K562 (cell line): ENCODE data around the gene EEF1A1. TPM values are rescaled to one million over a fixed set of nuclear protein-coding genes. Genes with fewer than 3 reads are reported as not detected.
A peak's percentile ranks its signal among the peaks of the same experiment; 100 is the strongest.

Experiments used
- CHD1 ChIP-seq: fragments of 200-600 bp; sonication (generic); IDR thresholded peaks from one replicate; pipeline ENCODE4 v1.6.1; 2012; ENCODE audit warnings: mild to moderate bottlenecking, moderate library complexity, low read length, inconsistent platforms
- HEY1 ChIP-seq: fragments of 250-450 bp; sonication (Bioruptor Pico); IDR thresholded peaks from 2 replicates; pipeline ENCODE4 v1.5.0; 2020; ENCODE audit warnings: mild to moderate bottlenecking, moderate library complexity, borderline replicate concordance
- MAFK ChIP-seq: IDR thresholded peaks from 2 replicates; pipeline ENCODE4 v1.6.1; 2011; ENCODE audit warnings: low read length, improper control_type of control experiment
- MYC ChIP-seq, 2 experiments: fragments of 250-450 bp in 1 of 2; sonication (Bioruptor Pico) in 1 of 2; IDR thresholded peaks; 2 replicates each; pipeline versions ENCODE4 v1.5.1 to v1.6.1; 2012 to 2021; ENCODE audit warnings: low read depth in 2 of 2, borderline replicate concordance in 1 of 2, improper control_type of control experiment in 1 of 2, low read length in 1 of 2, mild to moderate bottlenecking in 1 of 2, moderate library complexity in 1 of 2
- NBN ChIP-seq: fragments of 450-650 bp; IDR thresholded peaks from 2 replicates; pipeline ENCODE4 v1.6.1; 2016; ENCODE audit warnings: low read depth, mild to moderate bottlenecking
- POLR2A ChIP-seq: fragments of 450-650 bp; conservative IDR thresholded peaks from 2 replicates; pipeline ENCODE4 v1.6.1; 2016
- POLR3A ChIP-seq: IDR thresholded peaks from 2 replicates; pipeline ENCODE4 v1.6.1; 2011; ENCODE audit warnings: borderline replicate concordance, mild to moderate bottlenecking, moderate library complexity; ENCODE audit not compliant: insufficient read length, insufficient read depth; ENCODE audit errors: extremely low read depth
- SMC3 ChIP-seq: conservative IDR thresholded peaks from 2 replicates; pipeline ENCODE4 v1.6.1; 2011; ENCODE audit warnings: low read depth, low read length, improper control_type of control experiment; ENCODE audit not compliant: insufficient read depth
- TAF15 ChIP-seq: fragments of 200-400 bp; formaldehyde crosslinking; IDR thresholded peaks from 2 replicates; pipeline ENCODE4 v1.6.1; 2017; ENCODE audit warnings: mild to moderate bottlenecking, low read depth, low read length, moderate library complexity
- TCF3 ChIP-seq: sonication (generic); formaldehyde crosslinking; IDR thresholded peaks from 2 replicates; pipeline ENCODE4 v1.4.0; 2020; ENCODE audit warnings: mild to moderate bottlenecking, missing genetic modification reagents
- ZNF140 ChIP-seq: fragments of 250-450 bp; sonication (Bioruptor Pico); IDR thresholded peaks from 2 replicates; pipeline ENCODE4 v1.8.0; 2021; ENCODE audit warnings: moderate library complexity, mild to moderate bottlenecking, inconsistent platforms
- ZNF431 ChIP-seq: sonication (generic); formaldehyde crosslinking; IDR thresholded peaks from 2 replicates; pipeline ENCODE4 v1.8.0; 2022; ENCODE audit warnings: mild to moderate bottlenecking, missing genetic modification reagents
- ZNF57 ChIP-seq: fragments of 450-650 bp; formaldehyde crosslinking; IDR thresholded peaks from 2 replicates; pipeline ENCODE4 v1.4.0; 2020; ENCODE audit warnings: mild to moderate bottlenecking, moderate library complexity
- ZNF589 ChIP-seq: fragments of 200-800 bp; sonication (Bioruptor generic); IDR thresholded peaks from 2 replicates; pipeline ENCODE4 v1.6.1; 2016; ENCODE audit warnings: low read depth, missing genetic modification characterization, missing compliant biosample characterization
- polyA plus RNA-seq, 8 experiments: library from polyadenylated mRNA; depleted of rRNA in 4 of 8; stranded (reverse) in 5 of 8; unstranded in 3 of 8; fragments of >200 nt; fragmentation: Nextera tagmentation in 2 of 8; fragmentation: Illumina TruSeq in 1 of 8; extraction: Ambion mirVana in 2 of 8; extraction: Trizol in 1 of 8; gene quantifications; 2 replicates each; pipeline versions ENCODE4 v1.2.1 to v1.2.3, GENCODE V29; 2011 to 2014; ENCODE audit warnings: inconsistent platforms in 1 of 8, missing spikeins in 1 of 8
- total RNA-seq, 7 experiments: library from RNA; depleted of rRNA in 6 of 7; stranded (reverse); fragments of >200 nt in 6 of 7; fragmentation: Illumina TruSeq in 2 of 7; extraction: Trizol in 2 of 7; gene quantifications; 2 replicates each; pipeline versions ENCODE4 v1.2.1 to v1.2.3, GENCODE V29; 2011 to 2021; ENCODE audit warnings: low replicate concordance in 1 of 7
- TF ChIP-seq, protein P1 (sequence below): fragments of 450-650 bp; formaldehyde crosslinking; IDR thresholded peaks from 2 replicates; pipeline ENCODE4 v1.4.0; 2020; ENCODE audit warnings: mild to moderate bottlenecking, moderate library complexity
- TF ChIP-seq, protein P2 (sequence below), 3 experiments: fragments of 200-800 bp in 1 of 3; fragments of 250-450 bp in 1 of 3; fragments of 450-650 bp in 1 of 3; sonication (Bioruptor Pico) in 1 of 3; sonication (Bioruptor generic) in 1 of 3; formaldehyde crosslinking in 1 of 3; IDR thresholded peaks; 2 replicates each; pipeline versions ENCODE4 v1.6.1 to v1.8.0; 2016 to 2022; ENCODE audit warnings: mild to moderate bottlenecking in 2 of 3, missing genetic modification characterization in 2 of 3, missing compliant biosample characterization in 1 of 3, moderate library complexity in 1 of 3

Gene EEF1A1
- total and polyA plus RNA-seq, 9 of the 15 experiments (the other 6 are each of a cell fraction or from before 2014, with no cell fraction given), result 6,453 to 17,323 (median 11,082) TPM

DNA sequence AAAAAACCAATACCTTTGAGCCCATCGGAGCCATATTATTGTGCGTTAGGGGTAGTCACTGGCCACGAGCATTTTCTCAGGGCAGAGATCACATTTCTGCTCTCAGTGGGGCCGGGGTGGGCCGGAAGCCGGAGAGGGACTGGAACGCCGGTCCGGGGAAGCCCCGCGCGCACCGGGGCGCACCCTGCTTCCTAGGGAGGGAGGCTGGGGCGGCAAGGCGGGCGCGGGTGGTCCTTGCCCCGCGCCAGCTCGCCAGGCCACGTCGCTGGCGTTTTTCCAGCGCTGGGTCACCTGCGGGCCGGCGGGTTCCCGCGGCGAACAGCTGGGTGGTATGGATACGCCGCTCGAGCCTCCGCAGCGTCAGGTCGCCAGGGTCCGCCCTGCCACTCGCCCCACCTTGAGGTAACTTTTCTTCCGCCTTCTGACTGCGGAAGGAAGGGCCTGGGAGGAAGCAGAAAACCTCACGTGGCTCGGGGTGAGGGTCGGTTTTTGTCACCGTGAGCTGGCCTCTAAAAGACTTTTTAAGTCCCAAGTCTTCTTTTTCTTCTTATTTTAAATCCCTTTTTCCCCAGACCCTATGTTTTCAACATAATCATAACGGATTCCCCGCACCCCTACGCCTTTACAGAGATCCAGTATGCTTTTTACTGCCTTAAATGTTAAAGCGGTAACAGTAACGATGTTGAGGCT, 2.7 kb upstream of the EEF1A1 start (continued):
- TF ChIP-seq, protein P1, sequence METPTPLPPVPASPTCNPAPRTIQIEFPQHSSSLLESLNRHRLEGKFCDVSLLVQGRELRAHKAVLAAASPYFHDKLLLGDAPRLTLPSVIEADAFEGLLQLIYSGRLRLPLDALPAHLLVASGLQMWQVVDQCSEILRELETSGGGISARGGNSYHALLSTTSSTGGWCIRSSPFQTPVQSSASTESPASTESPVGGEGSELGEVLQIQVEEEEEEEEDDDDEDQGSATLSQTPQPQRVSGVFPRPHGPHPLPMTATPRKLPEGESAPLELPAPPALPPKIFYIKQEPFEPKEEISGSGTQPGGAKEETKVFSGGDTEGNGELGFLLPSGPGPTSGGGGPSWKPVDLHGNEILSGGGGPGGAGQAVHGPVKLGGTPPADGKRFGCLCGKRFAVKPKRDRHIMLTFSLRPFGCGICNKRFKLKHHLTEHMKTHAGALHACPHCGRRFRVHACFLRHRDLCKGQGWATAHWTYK, result no peak
- no peak for TF ChIP-seq ZNF589 (CRISPR knock-in tag)
- TF ChIP-seq SMC3, result 0 out of 2 replicates have a peak, but pooled peaks have one; percentile 16
- TF ChIP-seq MYC (IDR thresholded peaks at IDR 0.05; ENCODE audit: low read depth, low read length), result peak; percentile 95
- TF ChIP-seq MYC (CRISPR knock-in tag; IDR thresholded peaks at IDR 0.05; ENCODE audit: borderline replicate concordance, low read depth), result 0 out of 2 replicates have a peak, but pooled peaks have one; percentile 29
- TF ChIP-seq ZNF57 (CRISPR knock-in tag), result no peak
- TF ChIP-seq TAF15, result no peak
- TF ChIP-seq POLR2A, result peak; percentile 92
- no peak for TF ChIP-seq ZNF140 (CRISPR knock-in tag)
- peak; percentile 21 for TF ChIP-seq CHD1
- peak; percentile 41; the same call in 1 of the 2 replicates for TF ChIP-seq TCF3 (CRISPR knock-in tag)
- TF ChIP-seq MAFK, result no peak
- no peak for TF ChIP-seq ZNF431 (CRISPR knock-in tag)
- peak; percentile 25; the same call in 1 of the 2 replicates for TF ChIP-seq NBN
- TF ChIP-seq, protein P2, sequence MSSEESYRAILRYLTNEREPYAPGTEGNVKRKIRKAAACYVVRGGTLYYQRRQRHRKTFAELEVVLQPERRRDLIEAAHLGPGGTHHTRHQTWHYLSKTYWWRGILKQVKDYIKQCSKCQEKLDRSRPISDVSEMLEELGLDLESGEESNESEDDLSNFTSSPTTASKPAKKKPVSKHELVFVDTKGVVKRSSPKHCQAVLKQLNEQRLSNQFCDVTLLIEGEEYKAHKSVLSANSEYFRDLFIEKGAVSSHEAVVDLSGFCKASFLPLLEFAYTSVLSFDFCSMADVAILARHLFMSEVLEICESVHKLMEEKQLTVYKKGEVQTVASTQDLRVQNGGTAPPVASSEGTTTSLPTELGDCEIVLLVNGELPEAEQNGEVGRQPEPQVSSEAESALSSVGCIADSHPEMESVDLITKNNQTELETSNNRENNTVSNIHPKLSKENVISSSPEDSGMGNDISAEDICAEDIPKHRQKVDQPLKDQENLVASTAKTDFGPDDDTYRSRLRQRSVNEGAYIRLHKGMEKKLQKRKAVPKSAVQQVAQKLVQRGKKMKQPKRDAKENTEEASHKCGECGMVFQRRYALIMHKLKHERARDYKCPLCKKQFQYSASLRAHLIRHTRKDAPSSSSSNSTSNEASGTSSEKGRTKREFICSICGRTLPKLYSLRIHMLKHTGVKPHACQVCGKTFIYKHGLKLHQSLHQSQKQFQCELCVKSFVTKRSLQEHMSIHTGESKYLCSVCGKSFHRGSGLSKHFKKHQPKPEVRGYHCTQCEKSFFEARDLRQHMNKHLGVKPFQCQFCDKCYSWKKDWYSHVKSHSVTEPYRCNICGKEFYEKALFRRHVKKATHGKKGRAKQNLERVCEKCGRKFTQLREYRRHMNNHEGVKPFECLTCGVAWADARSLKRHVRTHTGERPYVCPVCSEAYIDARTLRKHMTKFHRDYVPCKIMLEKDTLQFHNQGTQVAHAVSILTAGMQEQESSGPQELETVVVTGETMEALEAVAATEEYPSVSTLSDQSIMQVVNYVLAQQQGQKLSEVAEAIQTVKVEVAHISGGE (CRISPR knock-in tag; IDR thresholded peaks at IDR 0.05), result peak in 2 of 3 experiments; percentile 34 to 73; a peak in 3 of 6 replicates
- no peak for TF ChIP-seq POLR3A
- no peak for TF ChIP-seq HEY1 (CRISPR knock-in tag)
